Calu3 (cell line): Measurements from ENCODE around the gene CCDC148. TPM values are rescaled to one million over a fixed set of nuclear protein-coding genes. Genes with fewer than 3 reads are reported as not detected.

Experiments used
- BruUV-seq: library from RNA; stranded (reverse); fragments of 400-500 nt; replicated peaks from 2 replicates; lab custom pipeline; 2021; lab: Mats Ljungman, UMichigan
- CTCF ChIA-PET: fragments of 300-600 bp; sonication (Branson Sonifier 250); formaldehyde crosslinking; loops from one replicate; lab custom pipeline; 2022; ENCODE audit warnings: antibody characterized with exemption; lab: Charles Lee
- DNase-seq: peaks from one replicate; pipeline ENCODE4 v3.0.0; 2022
- H3K27ac Mint-ChIP-seq: one replicate; pipeline ENCODE4 v1.8.0; 2022; ENCODE audit warnings: mixed read lengths; ENCODE audit not compliant: unreplicated experiment
- H3K27me3 Mint-ChIP-seq: one replicate; pipeline ENCODE4 v1.8.0; 2022; ENCODE audit warnings: mixed read lengths; ENCODE audit not compliant: unreplicated experiment
- H3K36me3 Mint-ChIP-seq: one replicate; pipeline ENCODE4 v1.8.0; 2022; ENCODE audit warnings: mild to moderate bottlenecking, moderate library complexity, mixed read lengths; ENCODE audit not compliant: insufficient read depth, unreplicated experiment
- H3K4me1 Mint-ChIP-seq: one replicate; pipeline ENCODE4 v1.8.0; 2022; ENCODE audit warnings: mild to moderate bottlenecking, low read depth, mixed read lengths; ENCODE audit not compliant: unreplicated experiment
- H3K4me3 Mint-ChIP-seq: one replicate; pipeline ENCODE4 v1.8.0; 2022; ENCODE audit warnings: mild to moderate bottlenecking, low read depth, moderate library complexity, mixed read lengths; ENCODE audit not compliant: unreplicated experiment
- H3K9me3 Mint-ChIP-seq: one replicate; pipeline ENCODE4 v1.8.0; 2022; ENCODE audit warnings: low read depth, mixed read lengths; ENCODE audit not compliant: unreplicated experiment
- CTCF ChIP-seq: fragments of 200-600 bp; IDR thresholded peaks from one replicate; pipeline ENCODE4 v1.8.0; 2022; ENCODE audit warnings: antibody characterized with exemption; ENCODE audit not compliant: unreplicated experiment
- intact Hi-C: fragments of 100-400 bp; cut with micrococcal nuclease; formaldehyde crosslinking; loops from one replicate; pipeline ENCODE4 v1.10.0; 2022; ENCODE audit not compliant: unreplicated experiment
- total RNA-seq: library from RNA; stranded (reverse); gene quantifications from 2 replicates; pipeline ENCODE4 v1.2.3, GENCODE V29; 2022

The CCDC148 gene
- total RNA-seq, 1 experiment from 2014 or later: 5.1 TPM

- Mint-ChIP-seq H3K4me3 (no peak overlapping the region), H3K27ac (peak overlapping the region; percentile 73), H3K27me3 (no peaks in the 10 kb centered on the region), H3K36me3 (peaks cover 11% of the 10 kb centered on the region), H3K4me1 (peaks cover 37% of the 10 kb centered on the region), H3K9me3 (no peaks in the 10 kb centered on the region)
- intact Hi-C loops: no loop called here
- CTCF ChIA-PET: interaction anchor here (0.6 kb wide), 1 partner anchor 1410 kb away, joined by 7 read pairs; no protein-coding TSS in a partner anchor
- BruUV-seq: no TSS peak
- TF ChIP-seq CTCF: no peak
- peak; percentile 28 for DNase-seq
Observed at GRCh38 chr2:158482594-158482993, 26.0 kb upstream of the CCDC148 start.

- no peaks in the 10 kb centered on the region for H3K9me3 Mint-ChIP-seq
- peak overlapping the region; percentile 37 for H3K27ac Mint-ChIP-seq
- no peaks in the 10 kb centered on the region for H3K27me3 Mint-ChIP-seq
- intact Hi-C loops: no loop called here
- no peak for TF ChIP-seq CTCF
- CTCF ChIA-PET: no interaction called here
- DNase-seq: no peak
- peaks cover 11% of the 10 kb centered on the region for H3K36me3 Mint-ChIP-seq
- H3K4me1 Mint-ChIP-seq: peaks cover 41% of the 10 kb centered on the region
- no TSS peak for BruUV-seq
- H3K4me3 Mint-ChIP-seq: no peak overlapping the region
Observed at GRCh38 chr2:158481116-158481515, 24.6 kb upstream of the CCDC148 start.

GRCh38 chr2:158478816-158479215 lies 22.3 kb upstream of the CCDC148 start:
- no peak overlapping the region for H3K4me3 Mint-ChIP-seq
- H3K9me3 Mint-ChIP-seq: no peaks in the 10 kb centered on the region
- peaks cover 18% of the 10 kb centered on the region for H3K36me3 Mint-ChIP-seq
- no peaks in the 10 kb centered on the region for H3K27me3 Mint-ChIP-seq
- intact Hi-C loops: no loop called here
- no peak for TF ChIP-seq CTCF
- H3K4me1 Mint-ChIP-seq: peaks cover 49% of the 10 kb centered on the region
- CTCF ChIA-PET: no interaction called here
- no TSS peak for BruUV-seq
- no peak overlapping the region for H3K27ac Mint-ChIP-seq
- DNase-seq: no peak

- H3K27ac Mint-ChIP-seq: no peak overlapping the region
- TF ChIP-seq CTCF: no peak
Observed at GRCh38 chr2:158478237-158478636, 21.7 kb upstream of the CCDC148 start.

More at GRCh38 chr2:158478237-158478636, 21.7 kb upstream of the CCDC148 start:
- Mint-ChIP-seq H3K4me1 (peaks cover 45% of the 10 kb centered on the region), H3K4me3 (no peak overlapping the region), H3K27me3 (no peaks in the 10 kb centered on the region), H3K36me3 (peaks cover 15% of the 10 kb centered on the region), H3K9me3 (no peaks in the 10 kb centered on the region)
- DNase-seq: no peak
- CTCF ChIA-PET: interaction anchor here (1.3 kb wide), 1 partner anchor 12 kb away, joined by 3 read pairs; no protein-coding TSS in a partner anchor
- no TSS peak for BruUV-seq
- intact Hi-C loops: no loop called here
